Lower leg skin (tissue), 4 donors: ENCODE data around the gene SMCR8. TPM values are rescaled to one million over a fixed set of nuclear protein-coding genes. Genes with fewer than 3 reads are reported as not detected.

Source experiments
- DNase-seq, 2 donors: peaks; one replicate each; pipeline ENCODE4 v3.0.0-alpha.2; 2019; ENCODE audit warnings: low spot score in 2 of 2
- H3K4me3 ChIP-seq: fragments of 200-600 bp; sonication (generic); 2 replicates; pipeline ENCODE4 v1.5.1; 2017; ENCODE audit warnings: mild to moderate bottlenecking, low read depth; ENCODE audit not compliant: poor library complexity, severe bottlenecking
- POLR2A ChIP-seq, 2 donors: fragments of 450-650 bp; IDR thresholded peaks; one replicate each; pipeline ENCODE4 v1.6.1; 2016 to 2017; ENCODE audit warnings: antibody characterized with exemption in 2 of 2, mild to moderate bottlenecking in 1 of 2, moderate library complexity in 1 of 2
- WGBS, 2 donors: methylation state at CpG; one replicate each; pipeline ENCODE4 v1.1.5; 2018; 5-methylcytosine and 5-hydroxymethylcytosine counted together
- intact Hi-C: fragments of 100-400 bp; cut with DNase I; formaldehyde crosslinking; loops from one replicate; pipeline ENCODE4 v1.15.0; 2023; ENCODE audit warnings: low total_unique reads
- total RNA-seq, 4 donors: library from RNA; depleted of rRNA; stranded (reverse); fragments of >200 nt; gene quantifications; one replicate each; pipeline ENCODE4 v1.1.0, GENCODE V29; 2016
- TF ChIP-seq, protein P1 (sequence below), 3 donors: fragments of 450-650 bp; IDR thresholded peaks; one replicate each; pipeline ENCODE4 v1.5.1; 2016; ENCODE audit warnings: antibody characterized with exemption in 3 of 3, mild to moderate bottlenecking in 3 of 3, moderate library complexity in 2 of 3

SMCR8 gene
- total RNA-seq, 4 donors from 2014 or later: 14.0 to 23.7 (median 18.4) TPM

GRCh38 chr17:18320301-18320700 lies 5.2 kb downstream of the SMCR8 start:
- intact Hi-C loops: no loop called here
- H3K4me3 ChIP-seq: no peak overlapping the region
- DNase-seq: no peak
- TF ChIP-seq, protein P1, sequence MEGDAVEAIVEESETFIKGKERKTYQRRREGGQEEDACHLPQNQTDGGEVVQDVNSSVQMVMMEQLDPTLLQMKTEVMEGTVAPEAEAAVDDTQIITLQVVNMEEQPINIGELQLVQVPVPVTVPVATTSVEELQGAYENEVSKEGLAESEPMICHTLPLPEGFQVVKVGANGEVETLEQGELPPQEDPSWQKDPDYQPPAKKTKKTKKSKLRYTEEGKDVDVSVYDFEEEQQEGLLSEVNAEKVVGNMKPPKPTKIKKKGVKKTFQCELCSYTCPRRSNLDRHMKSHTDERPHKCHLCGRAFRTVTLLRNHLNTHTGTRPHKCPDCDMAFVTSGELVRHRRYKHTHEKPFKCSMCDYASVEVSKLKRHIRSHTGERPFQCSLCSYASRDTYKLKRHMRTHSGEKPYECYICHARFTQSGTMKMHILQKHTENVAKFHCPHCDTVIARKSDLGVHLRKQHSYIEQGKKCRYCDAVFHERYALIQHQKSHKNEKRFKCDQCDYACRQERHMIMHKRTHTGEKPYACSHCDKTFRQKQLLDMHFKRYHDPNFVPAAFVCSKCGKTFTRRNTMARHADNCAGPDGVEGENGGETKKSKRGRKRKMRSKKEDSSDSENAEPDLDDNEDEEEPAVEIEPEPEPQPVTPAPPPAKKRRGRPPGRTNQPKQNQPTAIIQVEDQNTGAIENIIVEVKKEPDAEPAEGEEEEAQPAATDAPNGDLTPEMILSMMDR (IDR thresholded peaks at IDR 0.05): no peak
- no peak for TF ChIP-seq POLR2A (IDR thresholded peaks at IDR 0.05)
- 86 to 89% methylated on average over 7 of the region's 7 CpGs for WGBS, 2 donors

DNA sequence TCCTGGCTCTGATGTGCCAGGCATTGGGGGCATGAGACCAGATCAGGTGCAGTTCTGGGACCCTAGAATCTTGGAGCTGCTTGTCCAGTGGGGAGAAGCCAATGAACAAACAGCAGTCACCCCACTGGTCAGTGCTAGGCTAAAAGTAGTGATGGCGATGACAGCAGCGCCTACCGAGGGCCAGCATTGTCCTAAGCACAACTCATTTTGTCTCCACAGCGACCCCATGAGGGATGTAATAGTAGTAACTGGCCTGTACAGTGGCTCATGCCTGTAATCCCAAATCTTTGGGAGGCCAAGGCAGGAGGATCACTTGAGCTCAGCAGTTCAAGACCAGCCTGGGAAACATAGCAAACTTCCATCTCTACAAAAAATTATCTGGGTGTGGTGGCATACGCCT lies 6.2 kb downstream of the SMCR8 start:
- 75 to 85% methylated on average over 5 of the region's 5 CpGs for WGBS, 2 donors
- no peak overlapping the region for H3K4me3 ChIP-seq
- no peak for TF ChIP-seq POLR2A (IDR thresholded peaks at IDR 0.05)
- TF ChIP-seq, protein P1 (IDR thresholded peaks at IDR 0.05): no peak
- intact Hi-C loops: no loop called here
- DNase-seq: no peak

DNA sequence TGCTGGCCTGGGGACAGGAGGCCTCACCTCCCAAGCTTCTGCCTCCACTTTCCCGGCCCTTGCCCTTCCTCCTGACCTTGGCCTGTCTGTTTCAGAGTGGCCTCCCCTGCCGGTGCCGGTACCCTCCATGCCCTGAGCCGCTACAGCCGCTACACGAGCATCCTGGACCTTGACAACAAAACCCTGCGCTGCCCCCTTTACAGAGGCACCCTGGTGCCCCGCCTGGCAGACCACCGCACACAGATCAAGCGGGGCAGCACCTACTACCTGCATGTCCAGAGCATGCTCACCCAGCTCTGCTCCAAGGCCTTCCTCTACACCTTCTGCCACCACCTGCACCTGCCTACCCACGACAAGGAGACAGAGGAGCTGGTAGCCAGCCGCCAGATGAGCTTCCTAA lies 7.4 kb downstream of the SMCR8 start:
- H3K4me3 ChIP-seq: no peak overlapping the region
- 85 to 93% methylated on average over 12 of the region's 12 CpGs for WGBS, 2 donors
- no peak for DNase-seq
- TF ChIP-seq, protein P1 (IDR thresholded peaks at IDR 0.05): no peak
- TF ChIP-seq POLR2A (IDR thresholded peaks at IDR 0.05): no peak
- intact Hi-C loops: no loop called here

DNA sequence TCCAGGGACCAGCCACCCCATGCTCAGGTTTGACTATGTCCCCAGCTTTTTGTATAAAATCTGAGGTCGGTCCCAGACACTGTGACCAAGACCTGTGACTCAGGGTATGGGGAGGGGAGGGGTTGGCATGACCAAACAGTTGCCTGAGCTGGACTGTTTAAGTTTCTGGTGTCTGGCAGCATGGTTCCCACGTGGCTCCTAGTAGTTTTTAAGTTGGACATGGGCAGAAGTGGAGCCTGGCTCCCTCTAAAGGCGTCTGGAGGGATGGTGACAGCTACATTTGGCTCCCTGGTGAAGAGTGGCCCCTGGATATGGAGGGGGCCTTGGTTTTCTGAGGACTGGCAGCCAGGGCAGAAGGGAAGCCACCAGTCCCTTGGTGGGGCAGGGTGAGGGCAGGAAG lies 7.9 kb downstream of the SMCR8 start:
- 54 to 66% methylated on average over 3 of the region's 3 CpGs for WGBS, 2 donors
- no peak overlapping the region for H3K4me3 ChIP-seq
- DNase-seq: no peak
- intact Hi-C loops: no loop called here
- no peak for TF ChIP-seq POLR2A (IDR thresholded peaks at IDR 0.05)
- TF ChIP-seq, protein P1 (IDR thresholded peaks at IDR 0.05): no peak

DNA sequence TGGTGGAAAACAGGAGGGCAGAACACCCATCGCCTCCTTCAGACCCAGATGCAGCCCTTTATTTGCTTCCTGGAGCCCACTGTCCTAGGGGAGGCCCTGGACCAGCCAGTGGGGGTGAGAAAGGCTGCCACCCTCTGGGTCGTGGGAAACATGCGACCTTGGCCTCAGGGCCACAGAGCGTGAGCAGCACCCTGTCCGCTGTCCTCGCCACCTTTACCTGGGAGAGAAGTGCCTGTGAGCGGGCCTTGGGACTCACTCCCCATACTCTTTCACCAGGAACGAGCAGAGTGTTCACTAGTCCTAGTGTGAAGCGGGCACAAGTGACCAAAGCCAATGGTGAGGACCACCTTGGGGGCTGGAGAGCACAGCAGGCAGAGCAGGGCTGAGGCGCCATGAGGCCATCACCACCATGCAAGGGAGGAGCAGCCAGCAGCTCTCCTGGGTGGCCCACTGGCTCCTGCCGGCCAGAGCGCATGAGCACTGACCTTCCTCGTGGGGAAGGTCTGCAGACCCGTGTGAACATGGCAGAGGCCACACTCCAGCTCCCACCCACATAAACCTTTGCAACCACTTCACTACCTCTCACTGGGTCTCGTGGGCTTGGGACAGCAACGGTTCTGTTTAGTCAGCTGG lies 8.5 kb downstream of the SMCR8 start:
- intact Hi-C loops: no loop called here
- DNase-seq: no peak
- H3K4me3 ChIP-seq: no peak overlapping the region
- WGBS, 2 donors: 87 to 90% methylated on average over 14 to 16 of the region's 16 CpGs
- TF ChIP-seq POLR2A (IDR thresholded peaks at IDR 0.05): no peak
- TF ChIP-seq, protein P1 (IDR thresholded peaks at IDR 0.05): no peak
